HL-60/S4 treated with phorbol 12-myristate 13-acetate at 8.2 ng/mL for 4 days and 3 days (cell line): ENCODE data around the gene TNNI3K.

ENCODE experiments used
- in situ Hi-C: fragments of 300-500 bp; cut with MboI; formaldehyde crosslinking; loops from 2 replicates; pipeline ENCODE4 v1.15.0; 2022; ENCODE audit warnings: low sequenced_read_pairs

The TNNI3K gene

GRCh38 chr1:74534241-74534640 lies 299.1 kb downstream of the TNNI3K start:
- in situ Hi-C loops: no loop called here

- in situ Hi-C loops: no loop called here
Measured at GRCh38 chr1:74545821-74546220, 310.6 kb downstream of the TNNI3K start.

- in situ Hi-C loops: no loop called here
Measured at GRCh38 chr1:74548961-74549750, 314.0 kb downstream of the TNNI3K start.

GRCh38 chr1:74549932-74550331 lies 314.7 kb downstream of the TNNI3K start:
- in situ Hi-C loops: no loop called here

GRCh38 chr1:74570797-74571492 lies 335.8 kb downstream of the TNNI3K start:
- in situ Hi-C loops: no loop called here

GRCh38 chr1:74571493-74571800 lies 336.3 kb downstream of the TNNI3K start:
- in situ Hi-C loops: no loop called here

- in situ Hi-C loops: no loop called here
Measured at GRCh38 chr1:74571891-74572290, 336.7 kb downstream of the TNNI3K start.

GRCh38 chr1:74578101-74578500 lies 342.9 kb downstream of the TNNI3K start:
- in situ Hi-C loops: no loop called here

- in situ Hi-C loops: no loop called here
Measured at GRCh38 chr1:74579425-74579824, 344.2 kb downstream of the TNNI3K start.

GRCh38 chr1:74583397-74583796 lies 348.2 kb downstream of the TNNI3K start:
- in situ Hi-C loops: no loop called here

- in situ Hi-C loops: no loop called here
Measured at GRCh38 chr1:74584185-74584584, 349.0 kb downstream of the TNNI3K start.

- in situ Hi-C loops: no loop called here
Measured at GRCh38 chr1:74586253-74586897, 351.2 kb downstream of the TNNI3K start.

GRCh38 chr1:74587888-74588287 lies 352.7 kb downstream of the TNNI3K start:
- in situ Hi-C loops: no loop called here

GRCh38 chr1:74590288-74590687 lies 355.1 kb downstream of the TNNI3K start:
- in situ Hi-C loops: no loop called here

- in situ Hi-C loops: no loop called here
Measured at GRCh38 chr1:74591949-74592348, 356.8 kb downstream of the TNNI3K start.

- in situ Hi-C loops: no loop called here
Measured at GRCh38 chr1:74592580-74593355, 357.6 kb downstream of the TNNI3K start.
